Naive thymus-derived CD4-positive, alpha-beta T cell (primary cell): Measurements from ENCODE around the gene RUFY2. TPM values are rescaled to one million over a fixed set of nuclear protein-coding genes. Genes with fewer than 3 reads are reported as not detected.

ENCODE experiments used
- ATAC-seq: fragments of 150-1000 bp; cut with Tn5 transposase; 2 replicates; pipeline ENCODE4 v1.10.0; 2021; ENCODE audit warnings: mild to moderate bottlenecking, moderate library complexity
- CTCF ChIA-PET: fragments of 350-600 bp; sonication (Branson Sonifier 250); formaldehyde crosslinking; loops from one replicate; lab custom pipeline; 2021; ENCODE audit warnings: antibody characterized with exemption; lab: Charles Lee
- POLR2A ChIA-PET: fragments of 350-600 bp; sonication (Branson Sonifier 250); formaldehyde crosslinking; loops from one replicate; lab custom pipeline; 2021; ENCODE audit warnings: antibody characterized with exemption, inconsistent platforms; lab: Charles Lee
- DNase-seq, 9 donors: peaks; one replicate each; pipeline versions ENCODE4 v3.0.0 to v3.0.0-alpha.2; 2020 to 2022; ENCODE audit warnings: mixed read lengths in 1 of 9
- H3K27ac ChIP-seq: one replicate; pipeline ENCODE4 v1.7.0; 2013; ENCODE audit warnings: mild to moderate bottlenecking, low read depth, low read length, moderate library complexity
- H3K27me3 ChIP-seq, 2 donors: one replicate each; pipeline ENCODE4 v1.7.0; 2013; ENCODE audit warnings: low read length in 2 of 2, mild to moderate bottlenecking in 2 of 2, moderate library complexity in 2 of 2; ENCODE audit not compliant: control insufficient read depth in 2 of 2, insufficient read depth in 2 of 2
- H3K36me3 ChIP-seq, 3 experiments: 1 replicate in 2 of 3; 2 replicates in 1 of 3; pipeline ENCODE4 v1.7.0; 2013; ENCODE audit warnings: low read length in 3 of 3, mild to moderate bottlenecking in 3 of 3, moderate library complexity in 1 of 3; ENCODE audit not compliant: insufficient read depth in 3 of 3, control insufficient read depth in 2 of 3
- H3K4me1 ChIP-seq, 2 donors: one replicate each; pipeline ENCODE4 v1.7.0; 2013; ENCODE audit warnings: low read length in 2 of 2, mild to moderate bottlenecking in 2 of 2, moderate library complexity in 1 of 2; ENCODE audit not compliant: control insufficient read depth in 2 of 2, insufficient read depth in 2 of 2
- H3K4me3 ChIP-seq: 2 replicates; pipeline ENCODE4 v1.7.0; 2013; ENCODE audit warnings: mild to moderate bottlenecking, low read length
- H3K9me3 ChIP-seq, 3 experiments: 1 replicate in 2 of 3; 2 replicates in 1 of 3; pipeline ENCODE4 v1.7.0; 2013; ENCODE audit warnings: low read length in 3 of 3; ENCODE audit not compliant: control insufficient read depth in 2 of 3
- H3K27ac Mint-ChIP-seq, 9 donors: one replicate each; pipeline ENCODE4 v1.8.0; 2020 to 2022; ENCODE audit warnings: mixed read lengths in 9 of 9, mild to moderate bottlenecking in 8 of 9, moderate library complexity in 5 of 9, inconsistent platforms in 2 of 9
- H3K27me3 Mint-ChIP-seq, 5 donors: one replicate each; pipeline ENCODE4 v1.8.0; 2021 to 2022; ENCODE audit warnings: mixed read lengths in 5 of 5, mild to moderate bottlenecking in 1 of 5
- H3K36me3 Mint-ChIP-seq, 5 donors: one replicate each; pipeline ENCODE4 v1.8.0; 2020 to 2022; ENCODE audit warnings: mixed read lengths in 5 of 5, mild to moderate bottlenecking in 3 of 5, inconsistent platforms in 1 of 5
- H3K4me1 Mint-ChIP-seq, 7 donors: one replicate each; pipeline ENCODE4 v1.8.0; 2020 to 2022; ENCODE audit warnings: mixed read lengths in 7 of 7, mild to moderate bottlenecking in 3 of 7, inconsistent platforms in 1 of 7
- H3K4me3 Mint-ChIP-seq, 10 donors: one replicate each; pipeline ENCODE4 v1.8.0; 2020 to 2022; ENCODE audit warnings: mild to moderate bottlenecking in 10 of 10, mixed read lengths in 10 of 10, moderate library complexity in 6 of 10, inconsistent platforms in 2 of 10
- H3K9me3 Mint-ChIP-seq, 11 donors: one replicate each; pipeline ENCODE4 v1.8.0; 2020 to 2022; ENCODE audit warnings: mixed read lengths in 11 of 11, mild to moderate bottlenecking in 4 of 11, inconsistent platforms in 1 of 11, moderate library complexity in 1 of 11
- intact Hi-C, 2 donors: fragments of 100-400 bp; cut with micrococcal nuclease; formaldehyde crosslinking; loops; one replicate each; pipeline ENCODE4 v1.15.1; 2023
- polyA plus RNA-seq, 2 donors: library from polyadenylated mRNA; unstranded; fragments of 300-500 nt; fragmentation: Illumina TruSeq; gene quantifications; one replicate each; pipeline ENCODE4 v1.2.3, GENCODE V29; 2021
- total RNA-seq, 6 experiments: library from RNA in 5 of 6; stranded (reverse) in 5 of 6; gene quantifications; 1 replicate in 5 of 6; 2 replicates in 1 of 6; pipeline ENCODE4 v1.2.3 and lab custom pipeline; 2021 to 2026

The RUFY2 gene
- total and polyA plus RNA-seq, 7 experiments from 2014 or later: 6.1 to 24.7 (median 17.2) TPM

DNA sequence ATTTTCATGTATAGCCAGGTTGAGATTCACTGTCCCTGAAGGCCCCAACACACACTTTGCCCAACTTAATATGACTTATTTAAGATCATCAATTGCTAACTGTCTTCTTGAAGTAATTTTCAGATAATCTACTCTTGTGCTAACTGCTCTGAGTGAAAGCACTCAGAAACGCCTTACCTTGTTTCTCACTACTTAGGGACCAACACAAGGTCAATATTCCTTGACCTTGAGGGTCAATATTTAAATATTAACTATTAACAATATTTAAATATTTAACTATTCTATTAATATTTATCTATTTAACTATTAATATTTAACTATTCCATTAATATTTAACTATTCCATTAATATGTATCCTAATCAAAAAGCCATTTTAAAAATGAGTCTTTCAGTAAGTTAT lies 101.2 kb downstream of the RUFY2 start:
- intact Hi-C loops: no loop called here

GRCh38 chr10:68303849-68304412 lies 103.1 kb downstream of the RUFY2 start:
- DNase-seq (no peak), ATAC-seq (no peak)
- Histone ChIP-seq H3K9me3 (no peaks in the 10 kb centered on the region), H3K36me3 (no peaks in the 10 kb centered on the region), H3K4me3 (no peak overlapping the region), H3K27ac (no peak overlapping the region), H3K27me3 (no peaks in the 10 kb centered on the region), H3K4me1 (no peaks in the 10 kb centered on the region)
- Mint-ChIP-seq H3K9me3 (no peaks in the 10 kb centered on the region), H3K4me1 (peaks cover 0 to 4% (median 0%) of the 10 kb centered on the region in 7 donors), H3K27me3 (no peaks in the 10 kb centered on the region), H3K36me3 (no peaks in the 10 kb centered on the region), H3K4me3 (no peak overlapping the region), H3K27ac (no peak overlapping the region)
- ChIA-PET POLR2A (no interaction called here), CTCF (interaction anchor here (0.6 kb wide), 1 partner anchor 50 kb away, joined by 3 read pairs; no protein-coding TSS in a partner anchor)
- intact Hi-C loops: loop anchor here in 1 of 2 donors (5.0 kb wide), 1 partner anchor 517 kb away; no protein-coding TSS in a partner anchor

More for the DNA sequence above, 101.2 kb downstream of the RUFY2 start:
- Mint-ChIP-seq H3K27me3 (no peaks in the 10 kb centered on the region), H3K36me3 (no peaks in the 10 kb centered on the region), H3K9me3 (no peaks in the 10 kb centered on the region), H3K27ac (no peak overlapping the region), H3K4me3 (no peak overlapping the region), H3K4me1 (peaks cover 0 to 4% (median 0%) of the 10 kb centered on the region in 7 donors)
- DNase-seq (no peak), ATAC-seq (no peak)
- no peaks in the 10 kb centered on the region for H3K4me1 ChIP-seq
- H3K27ac ChIP-seq: no peak overlapping the region
- H3K4me3 ChIP-seq: no peak overlapping the region
- ChIA-PET POLR2A (interaction anchor here (1.1 kb wide), 1 partner anchor 26 kb away, joined by 3 read pairs; the partner anchor contains the start of gene HNRNPH3), CTCF (no interaction called here)
- H3K36me3 ChIP-seq: no peaks in the 10 kb centered on the region
- H3K9me3 ChIP-seq: no peaks in the 10 kb centered on the region
- H3K27me3 ChIP-seq: no peaks in the 10 kb centered on the region

GRCh38 chr10:68302871-68303270 lies 104.2 kb downstream of the RUFY2 start:
- ChIA-PET POLR2A (no interaction called here), CTCF (interaction anchor here (0.9 to 2.4 kb wide), 4 partner anchors 9 to 515 kb away, joined by 3 to 7 read pairs (median 4); partner anchors contain the start of gene PBLD)
- Mint-ChIP-seq H3K27me3 (no peaks in the 10 kb centered on the region), H3K9me3 (no peaks in the 10 kb centered on the region), H3K4me1 (peaks cover 0 to 4% (median 0%) of the 10 kb centered on the region in 7 donors), H3K27ac (no peak overlapping the region), H3K36me3 (no peaks in the 10 kb centered on the region), H3K4me3 (no peak overlapping the region)
- DNase-seq (no peak), ATAC-seq (no peak)
- H3K27me3 ChIP-seq: no peaks in the 10 kb centered on the region
- H3K36me3 ChIP-seq: no peaks in the 10 kb centered on the region
- no peak overlapping the region for H3K4me3 ChIP-seq
- no peaks in the 10 kb centered on the region for H3K9me3 ChIP-seq
- no peak overlapping the region for H3K27ac ChIP-seq
- H3K4me1 ChIP-seq: no peaks in the 10 kb centered on the region
- intact Hi-C loops: loop anchor here (1.0 to 5.0 kb wide), 4 partner anchors 28 to 516 kb away; no protein-coding TSS in a partner anchor

DNA sequence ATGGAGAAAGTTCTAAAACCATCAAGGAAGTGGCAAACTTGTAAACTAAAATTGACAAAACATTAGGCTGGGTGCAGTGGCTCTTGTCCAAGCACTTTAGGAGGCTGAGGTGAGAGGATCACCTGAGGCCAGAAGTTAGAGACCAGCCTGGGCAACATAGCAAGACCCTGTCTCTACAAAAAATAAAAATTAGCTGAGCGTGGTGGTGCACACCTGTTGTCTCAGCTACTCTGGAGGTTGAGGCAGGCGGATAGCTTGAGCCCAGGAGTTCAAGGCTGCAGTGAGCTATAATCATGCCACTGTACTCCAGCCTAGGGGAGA lies 104.6 kb downstream of the RUFY2 start:
- no peaks in the 10 kb centered on the region for H3K36me3 Mint-ChIP-seq
- H3K4me1 Mint-ChIP-seq: peaks cover 0 to 4% (median 0%) of the 10 kb centered on the region in 7 donors
- H3K4me3 ChIP-seq: no peak overlapping the region
- intact Hi-C loops: loop anchor here (1.0 to 5.0 kb wide), 4 partner anchors 29 to 515 kb away; no protein-coding TSS in a partner anchor
- H3K27me3 ChIP-seq: no peaks in the 10 kb centered on the region
- ATAC-seq (no peak), DNase-seq (no peak)
- H3K27me3 Mint-ChIP-seq: no peaks in the 10 kb centered on the region
- no peaks in the 10 kb centered on the region for H3K36me3 ChIP-seq
- H3K27ac Mint-ChIP-seq: no peak overlapping the region
- H3K4me3 Mint-ChIP-seq: no peak overlapping the region
- H3K9me3 ChIP-seq: no peaks in the 10 kb centered on the region
- ChIA-PET POLR2A (no interaction called here), CTCF (interaction anchor here (0.9 to 2.4 kb wide), 4 partner anchors 8 to 514 kb away, joined by 3 to 7 read pairs (median 4); partner anchors contain the start of gene PBLD)
- H3K27ac ChIP-seq: no peak overlapping the region
- H3K4me1 ChIP-seq: no peaks in the 10 kb centered on the region
- H3K9me3 Mint-ChIP-seq: no peaks in the 10 kb centered on the region

DNA sequence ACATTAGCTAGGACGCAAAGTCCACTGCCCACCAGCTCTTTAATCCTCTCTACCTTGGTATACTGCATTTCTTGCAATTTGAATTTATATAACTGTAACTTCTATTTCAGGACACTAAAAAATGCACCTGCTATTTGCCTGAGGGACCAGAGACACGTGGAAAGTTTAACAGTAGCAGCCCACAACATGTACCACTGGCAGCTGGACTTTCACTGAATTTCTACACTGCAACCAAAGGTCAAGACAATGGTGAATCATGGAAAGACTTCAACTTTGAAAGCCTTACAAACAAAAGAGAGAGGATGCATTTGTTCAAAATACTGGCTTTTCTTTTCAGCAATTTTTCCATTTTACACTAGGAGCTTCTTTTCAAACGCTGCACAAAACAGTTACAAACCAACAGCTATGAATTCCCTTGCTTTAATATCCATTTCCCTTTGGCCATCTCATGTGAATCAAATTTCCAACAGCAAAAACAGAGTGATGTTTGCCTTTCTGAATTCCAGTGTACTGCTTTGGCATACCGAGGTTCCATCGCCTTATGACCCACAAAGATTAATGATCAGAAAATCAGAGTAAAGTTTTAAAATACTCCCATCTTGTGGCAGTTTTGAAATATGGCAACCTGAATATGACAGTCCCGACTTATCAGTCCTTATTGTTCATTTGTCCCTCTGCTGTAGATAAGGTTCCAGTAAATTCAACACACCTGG lies 105.1 kb downstream of the RUFY2 start:
- Mint-ChIP-seq H3K4me1 (peaks cover 0 to 4% (median 0%) of the 10 kb centered on the region in 7 donors), H3K4me3 (no peak overlapping the region), H3K27me3 (no peaks in the 10 kb centered on the region), H3K36me3 (no peaks in the 10 kb centered on the region), H3K9me3 (no peaks in the 10 kb centered on the region), H3K27ac (no peak overlapping the region)
- Histone ChIP-seq H3K27me3 (no peaks in the 10 kb centered on the region), H3K27ac (no peak overlapping the region), H3K4me3 (no peak overlapping the region), H3K36me3 (no peaks in the 10 kb centered on the region), H3K9me3 (no peaks in the 10 kb centered on the region), H3K4me1 (no peaks in the 10 kb centered on the region)
- intact Hi-C loops: loop anchor here (1.0 to 5.0 kb wide), 4 partner anchors 29 to 515 kb away; no protein-coding TSS in a partner anchor
- ATAC-seq: peak; percentile 66
- peak in 5 of 9 donors; percentile 12 to 38 (median 24) for DNase-seq
- POLR2A ChIA-PET: no interaction called here
- CTCF ChIA-PET: interaction anchor here (0.8 to 2.4 kb wide), 8 partner anchors 8 to 514 kb away, joined by 3 to 7 read pairs (median 4); partner anchors contain the start of gene PBLD

- POLR2A ChIA-PET: no interaction called here
These were observed 105.8 kb downstream of the RUFY2 start for GRCh38 chr10:68301301-68301700.

More at GRCh38 chr10:68301301-68301700, 105.8 kb downstream of the RUFY2 start:
- intact Hi-C loops: loop anchor here in 1 of 2 donors (5.0 kb wide), 1 partner anchor 514 kb away; no protein-coding TSS in a partner anchor
- H3K4me3 ChIP-seq: no peak overlapping the region
- H3K27me3 Mint-ChIP-seq: no peaks in the 10 kb centered on the region
- CTCF ChIA-PET: interaction anchor here (0.8 to 2.4 kb wide), 5 partner anchors 13 to 513 kb away, joined by 3 to 7 read pairs (median 4); no protein-coding TSS in a partner anchor
- DNase-seq (no peak), ATAC-seq (no peak)
- no peaks in the 10 kb centered on the region for H3K9me3 ChIP-seq
- no peaks in the 10 kb centered on the region for H3K27me3 ChIP-seq
- H3K4me3 Mint-ChIP-seq: no peak overlapping the region
- no peak overlapping the region for H3K27ac Mint-ChIP-seq
- H3K36me3 ChIP-seq: no peaks in the 10 kb centered on the region
- no peaks in the 10 kb centered on the region for H3K36me3 Mint-ChIP-seq
- H3K9me3 Mint-ChIP-seq: no peaks in the 10 kb centered on the region
- no peaks in the 10 kb centered on the region for H3K4me1 ChIP-seq
- H3K27ac ChIP-seq: no peak overlapping the region
- H3K4me1 Mint-ChIP-seq: peaks cover 0 to 4% (median 0%) of the 10 kb centered on the region in 7 donors
